ENCODE measurements around the gene CHID1. TPM values are rescaled to one million over a fixed set of nuclear protein-coding genes. Genes with fewer than 3 reads are reported as not detected.

Gene CHID1
- polyA plus RNA-seq, 1 experiment: 95.5 TPM

DNA sequence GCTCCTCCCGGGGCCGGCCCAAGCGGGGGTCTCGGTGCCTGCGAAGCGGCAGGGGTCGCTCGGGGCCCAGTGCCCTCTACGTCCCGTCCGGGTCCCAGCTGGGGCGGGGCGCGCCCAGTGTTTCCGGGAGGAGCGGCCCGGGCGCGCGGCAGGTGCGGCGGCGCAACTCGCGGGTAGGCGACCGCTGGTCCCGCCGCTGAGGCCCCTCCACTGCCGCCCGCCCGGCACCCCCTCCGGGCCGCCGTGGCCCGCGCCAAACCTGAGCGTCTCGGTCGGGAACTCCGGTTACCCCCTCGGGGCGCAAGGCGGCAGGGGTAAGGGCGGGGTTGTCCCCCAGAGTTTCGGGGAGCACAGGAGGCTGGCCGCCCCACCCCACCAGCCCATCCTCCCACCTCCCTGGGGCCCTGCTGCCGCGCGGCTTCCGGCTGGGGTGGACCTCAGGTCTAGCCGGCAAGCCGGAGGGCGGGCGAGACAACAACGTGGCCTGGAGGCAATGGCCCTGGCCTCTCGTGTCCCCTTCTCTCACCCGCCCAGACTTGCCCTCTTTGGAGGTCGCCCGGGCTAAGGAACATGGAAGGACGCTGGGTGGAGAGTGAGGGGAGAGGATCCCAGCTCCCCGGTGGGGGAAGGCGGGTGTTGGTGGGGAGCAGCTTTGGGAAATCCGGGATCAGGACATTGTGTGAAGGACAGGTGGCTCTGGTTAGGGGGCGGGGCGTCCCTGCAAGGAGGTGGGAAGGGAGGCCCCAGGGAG, 83.3 kb downstream of the CHID1 start:
- ChIA-PET CTCF (no interaction called here), POLR2A (no interaction called here)
- Histone ChIP-seq H3K27me3 (ENCODE audit: control insufficient read depth, insufficient read depth, low read length) (no peaks in the 10 kb centered on the region), H3K27ac (ENCODE audit: low read depth, low read length) (no peak overlapping the region), H3K4me3 (ENCODE audit: low read depth, low read length) (peak overlapping the region; percentile 7; the same call in 1 of the 2 replicates), H3K9me3 (ENCODE audit: control insufficient read depth, insufficient read depth, low read length) (no peaks in the 10 kb centered on the region; the same call in 1 of the 2 replicates)
- TF ChIP-seq CTCF (IDR thresholded peaks at IDR 0.05; ENCODE audit: low read depth, low read length): no peak
- no peak for DNase-seq (ENCODE audit: low read depth, low spot score)

- no peak for TF ChIP-seq CTCF (IDR thresholded peaks at IDR 0.05; ENCODE audit: low read depth, low read length)
- H3K27me3 ChIP-seq (ENCODE audit: control insufficient read depth, insufficient read depth, low read length): no peaks in the 10 kb centered on the region
- no peak for DNase-seq (ENCODE audit: low read depth, low spot score)
- POLR2A ChIA-PET: no interaction called here
- no peak overlapping the region for H3K27ac ChIP-seq (ENCODE audit: low read depth, low read length)
- CTCF ChIA-PET: no interaction called here
- H3K9me3 ChIP-seq (ENCODE audit: control insufficient read depth, insufficient read depth, low read length): no peaks in the 10 kb centered on the region; the same call in 1 of the 2 replicates
- peak overlapping the region; percentile 7; the same call in 1 of the 2 replicates for H3K4me3 ChIP-seq (ENCODE audit: low read depth, low read length)
These were observed 83.8 kb downstream of the CHID1 start for GRCh38 chr11:826836-827145.

- Histone ChIP-seq H3K4me3 (ENCODE audit: low read depth, low read length) (no peak overlapping the region), H3K27ac (ENCODE audit: low read depth, low read length) (no peak overlapping the region), H3K27me3 (ENCODE audit: control insufficient read depth, insufficient read depth, low read length) (no peaks in the 10 kb centered on the region), H3K9me3 (ENCODE audit: control insufficient read depth, insufficient read depth, low read length) (no peaks in the 10 kb centered on the region; the same call in 1 of the 2 replicates)
- DNase-seq (ENCODE audit: low read depth, low spot score): no peak
- no peak for TF ChIP-seq CTCF (IDR thresholded peaks at IDR 0.05; ENCODE audit: low read depth, low read length)
- ChIA-PET CTCF (no interaction called here), POLR2A (no interaction called here)
These were observed 84.4 kb downstream of the CHID1 start for GRCh38 chr11:826227-826621.

DNA sequence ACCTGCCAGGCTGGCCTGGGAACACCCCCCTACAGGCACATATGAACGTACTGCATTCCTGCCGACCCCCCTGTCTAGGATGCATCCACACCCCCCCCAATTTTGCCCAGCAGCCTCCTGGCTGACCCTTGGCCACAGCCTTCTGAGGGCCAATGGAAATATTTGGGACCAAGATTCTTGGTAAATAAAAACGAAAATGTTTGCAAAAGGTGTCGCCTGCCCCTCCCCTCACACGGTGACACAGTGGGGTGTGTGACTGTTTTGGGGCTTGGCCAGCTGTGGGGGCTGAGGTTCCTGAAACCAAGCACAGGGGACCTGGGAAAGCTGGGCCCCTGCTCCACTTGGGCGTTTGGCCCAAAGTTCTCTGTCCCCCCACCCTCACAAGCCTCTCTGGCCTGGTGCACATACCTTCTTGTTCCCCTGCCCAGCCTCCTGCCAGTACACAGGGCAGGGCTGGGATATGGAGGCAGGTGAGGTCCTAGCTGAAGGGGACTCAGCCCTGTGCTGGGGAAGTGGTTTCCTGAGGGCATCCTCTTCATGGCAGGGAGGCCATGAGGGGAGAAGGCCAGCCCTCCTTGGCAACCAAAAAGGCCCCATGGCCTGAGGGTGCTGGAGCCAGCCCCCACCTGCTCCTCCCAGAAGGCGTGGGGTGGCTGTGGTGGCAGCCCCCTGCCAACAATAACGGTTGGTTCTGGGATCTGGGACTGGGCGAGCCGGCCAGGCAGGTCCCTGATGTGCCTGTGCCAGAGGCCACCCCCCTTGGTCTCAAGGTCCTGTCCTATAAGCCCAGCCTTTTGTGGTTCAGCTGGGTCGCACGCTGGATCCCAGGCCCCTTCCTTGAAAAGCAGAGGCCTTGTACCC, 85.0 kb downstream of the CHID1 start:
- no peak for TF ChIP-seq CTCF (IDR thresholded peaks at IDR 0.05; ENCODE audit: low read depth, low read length)
- no peak overlapping the region for H3K27ac ChIP-seq (ENCODE audit: low read depth, low read length)
- H3K27me3 ChIP-seq (ENCODE audit: control insufficient read depth, insufficient read depth, low read length): no peaks in the 10 kb centered on the region
- H3K9me3 ChIP-seq (ENCODE audit: control insufficient read depth, insufficient read depth, low read length): no peaks in the 10 kb centered on the region; the same call in 1 of the 2 replicates
- DNase-seq (ENCODE audit: low read depth, low spot score): no peak
- POLR2A ChIA-PET: no interaction called here
- H3K4me3 ChIP-seq (ENCODE audit: low read depth, low read length): no peak overlapping the region
- CTCF ChIA-PET: no interaction called here

DNA sequence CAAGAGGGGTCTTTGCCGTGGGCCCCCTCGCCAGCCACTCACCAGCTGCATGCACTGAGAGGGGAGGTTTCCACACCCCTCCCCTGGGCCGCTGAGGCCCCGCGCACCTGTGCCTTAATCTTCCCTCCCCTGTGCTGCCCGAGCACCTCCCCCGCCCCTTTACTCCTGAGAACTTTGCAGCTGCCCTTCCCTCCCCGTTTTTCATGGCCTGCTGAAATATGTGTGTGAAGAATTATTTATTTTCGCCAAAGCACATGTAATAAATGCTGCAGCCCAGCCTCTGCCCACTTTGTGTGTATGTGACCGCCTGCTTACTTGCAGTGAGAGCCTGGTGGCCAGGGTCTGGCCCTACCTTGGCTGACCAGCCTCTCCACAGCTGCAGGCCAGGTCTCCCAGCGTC, 85.7 kb downstream of the CHID1 start:
- CTCF ChIA-PET: no interaction called here
- Histone ChIP-seq H3K9me3 (ENCODE audit: control insufficient read depth, insufficient read depth, low read length) (no peaks in the 10 kb centered on the region; the same call in 1 of the 2 replicates), H3K4me3 (ENCODE audit: low read depth, low read length) (no peak overlapping the region), H3K27ac (ENCODE audit: low read depth, low read length) (no peak overlapping the region), H3K27me3 (ENCODE audit: control insufficient read depth, insufficient read depth, low read length) (no peaks in the 10 kb centered on the region)
- DNase-seq (ENCODE audit: low read depth, low spot score): no peak
- POLR2A ChIA-PET: no interaction called here
- no peak for TF ChIP-seq CTCF (IDR thresholded peaks at IDR 0.05; ENCODE audit: low read depth, low read length)
